Peyer's patch (tissue), 4 donors: ENCODE measurements around the gene CEP78. TPM values are rescaled to one million over a fixed set of nuclear protein-coding genes. Genes with fewer than 3 reads are reported as not detected.
A peak's percentile ranks its signal among the peaks of the same experiment; 100 is the strongest.

Experiments
- DNase-seq, 3 donors: peaks; one replicate each; pipeline ENCODE4 v3.0.0-alpha.2; 2017 to 2019
- H3K27ac ChIP-seq, 4 donors: fragments of 200-600 bp; sonication (generic); one replicate each; pipeline ENCODE4 v1.5.1; 2016 to 2019
- H3K27me3 ChIP-seq, 2 donors: fragments of 200-600 bp; sonication (generic); one replicate each; pipeline ENCODE4 v1.5.1; 2019
- H3K36me3 ChIP-seq, 3 donors: fragments of 200-600 bp; sonication (generic); one replicate each; pipeline ENCODE4 v1.5.1; 2016 to 2019
- H3K4me1 ChIP-seq, 4 donors: fragments of 200-600 bp; sonication (generic); one replicate each; pipeline ENCODE4 v1.5.1; 2016 to 2019
- H3K4me3 ChIP-seq, 4 donors: fragments of 200-600 bp; sonication (generic); 1 replicate in 3 of 4; 2 replicates in 1 of 4; pipeline ENCODE4 v1.5.1; 2016 to 2019; ENCODE audit warnings: mild to moderate bottlenecking in 1 of 4
- H3K9me3 ChIP-seq, 4 donors: fragments of 200-600 bp; sonication (generic); one replicate each; pipeline ENCODE4 v1.5.1; 2016 to 2019; ENCODE audit warnings: mild to moderate bottlenecking in 1 of 4
- CTCF ChIP-seq, 6 experiments: fragments of 450-650 bp in 4 of 6; fragments of 200-600 bp in 2 of 6; sonication (generic) in 1 of 6; IDR thresholded peaks; one replicate each; pipeline ENCODE4 v1.5.1; 2017 to 2019; ENCODE audit warnings: antibody characterized with exemption in 6 of 6, mild to moderate bottlenecking in 3 of 6, moderate library complexity in 1 of 6
- POLR2A ChIP-seq, 2 donors: fragments of 450-650 bp; IDR thresholded peaks; one replicate each; pipeline ENCODE4 v1.5.1; 2017; ENCODE audit warnings: antibody characterized with exemption in 2 of 2, mild to moderate bottlenecking in 2 of 2, moderate library complexity in 2 of 2
- total RNA-seq, 4 donors: library from RNA; depleted of rRNA; stranded (reverse); fragments of >200 nt; gene quantifications; one replicate each; pipeline ENCODE4 v1.1.0, GENCODE V29; 2016

The CEP78 gene
- total RNA-seq, 4 donors from 2014 or later: 5.4 to 19.0 (median 6.5) TPM

- no peak for TF ChIP-seq POLR2A (IDR thresholded peaks at IDR 0.05)
- no peak for TF ChIP-seq CTCF (IDR thresholded peaks at IDR 0.05)
- Histone ChIP-seq H3K4me1 (no peaks in the 10 kb centered on the region), H3K36me3 (no peaks in the 10 kb centered on the region), H3K27ac (peak overlapping the region in 1 of 4 donors; percentile 6), H3K4me3 (no peak overlapping the region), H3K27me3 (no peaks in the 10 kb centered on the region), H3K9me3 (no peaks in the 10 kb centered on the region)
- peak in 2 of 3 donors; percentile 55 to 68 for DNase-seq
These were observed 25.0 kb upstream of the CEP78 start for GRCh38 chr9:78210841-78211301.

GRCh38 chr9:78212868-78213267 lies 23.0 kb upstream of the CEP78 start:
- H3K27me3 ChIP-seq: no peaks in the 10 kb centered on the region
- no peaks in the 10 kb centered on the region for H3K4me1 ChIP-seq
- H3K36me3 ChIP-seq: no peaks in the 10 kb centered on the region
- TF ChIP-seq POLR2A (IDR thresholded peaks at IDR 0.05) (no peak), CTCF (IDR thresholded peaks at IDR 0.05) (no peak)
- H3K4me3 ChIP-seq: no peak overlapping the region
- H3K9me3 ChIP-seq: no peaks in the 10 kb centered on the region
- no peak for DNase-seq
- no peak overlapping the region for H3K27ac ChIP-seq

GRCh38 chr9:78213712-78214111 lies 22.2 kb upstream of the CEP78 start:
- Histone ChIP-seq H3K4me1 (no peaks in the 10 kb centered on the region), H3K4me3 (no peak overlapping the region), H3K36me3 (no peaks in the 10 kb centered on the region), H3K27me3 (no peaks in the 10 kb centered on the region), H3K27ac (no peak overlapping the region), H3K9me3 (no peaks in the 10 kb centered on the region)
- no peak for DNase-seq
- peak in 4 of 6 experiments; percentile 28 to 37 (median 33) for TF ChIP-seq CTCF (IDR thresholded peaks at IDR 0.05)
- TF ChIP-seq POLR2A (IDR thresholded peaks at IDR 0.05): no peak

- no peak for DNase-seq
- TF ChIP-seq POLR2A (IDR thresholded peaks at IDR 0.05) (no peak), CTCF (IDR thresholded peaks at IDR 0.05) (no peak)
- Histone ChIP-seq H3K4me3 (no peak overlapping the region), H3K4me1 (no peaks in the 10 kb centered on the region), H3K27ac (no peak overlapping the region), H3K27me3 (no peaks in the 10 kb centered on the region), H3K36me3 (no peaks in the 10 kb centered on the region), H3K9me3 (no peaks in the 10 kb centered on the region)
These were observed 21.4 kb upstream of the CEP78 start for GRCh38 chr9:78214492-78214891.

- DNase-seq: no peak
- H3K27ac ChIP-seq: no peak overlapping the region
- H3K4me3 ChIP-seq: no peak overlapping the region
- H3K36me3 ChIP-seq: no peaks in the 10 kb centered on the region
- H3K9me3 ChIP-seq: no peaks in the 10 kb centered on the region
- H3K4me1 ChIP-seq: no peaks in the 10 kb centered on the region
- TF ChIP-seq POLR2A (IDR thresholded peaks at IDR 0.05) (no peak), CTCF (IDR thresholded peaks at IDR 0.05) (no peak)
- H3K27me3 ChIP-seq: no peaks in the 10 kb centered on the region
These were observed 20.2 kb upstream of the CEP78 start for GRCh38 chr9:78215706-78216105.

- Histone ChIP-seq H3K36me3 (no peaks in the 10 kb centered on the region), H3K4me1 (no peaks in the 10 kb centered on the region), H3K27ac (no peak overlapping the region), H3K27me3 (no peaks in the 10 kb centered on the region), H3K9me3 (no peaks in the 10 kb centered on the region), H3K4me3 (no peak overlapping the region)
- DNase-seq: no peak
- no peak for TF ChIP-seq CTCF (IDR thresholded peaks at IDR 0.05)
- TF ChIP-seq POLR2A (IDR thresholded peaks at IDR 0.05): no peak
These were observed 17.0 kb upstream of the CEP78 start for GRCh38 chr9:78218890-78219289.
